BE2C (cell line): ENCODE results near the gene RTN4R. TPM values are rescaled to one million over a fixed set of nuclear protein-coding genes. Genes with fewer than 3 reads are reported as not detected.
"Not testable (repeated sequence)": the region's sequence is repeated elsewhere in the genome, so short reads cannot be mapped to it uniquely, and the experiment has no call there.

ENCODE experiments used
- DNase-seq: peaks from one replicate; pipeline ENCODE4 v3.0.0-alpha.2; 2020
- H3K27me3 ChIP-seq: fragments of 250-450 bp; sonication (Bioruptor Pico); 2 replicates; pipeline ENCODE4 v1.5.1; 2020; ENCODE audit warnings: mild to moderate bottlenecking
- H3K36me3 ChIP-seq: fragments of 250-450 bp; sonication (Bioruptor Pico); 2 replicates; pipeline ENCODE4 v1.5.1; 2020; ENCODE audit warnings: mild to moderate bottlenecking
- H3K4me1 ChIP-seq: fragments of 250-450 bp; sonication (Bioruptor Pico); 2 replicates; pipeline ENCODE4 v1.5.1; 2020
- H3K4me3 ChIP-seq: 2 replicates; pipeline ENCODE4 v1.5.1; 2011; ENCODE audit warnings: low read depth, low read length
- H3K9me3 ChIP-seq: fragments of 250-450 bp; sonication (Bioruptor Pico); 2 replicates; pipeline ENCODE4 v1.5.1; 2020
- polyA plus RNA-seq: library from polyadenylated mRNA; unstranded; fragments of >200 nt; gene quantifications from one replicate; pipeline ENCODE4 v1.2.1, GENCODE V29; 2012; ENCODE audit warnings: low read depth, missing spikeins; ENCODE audit not compliant: insufficient read length, insufficient read depth
- TF ChIP-seq, protein P1 (sequence below): IDR thresholded peaks from 2 replicates; pipeline ENCODE4 v1.5.1; 2012; ENCODE audit warnings: mild to moderate bottlenecking, low read depth, low read length

RTN4R gene
- 68.7 TPM for polyA plus RNA-seq

DNA sequence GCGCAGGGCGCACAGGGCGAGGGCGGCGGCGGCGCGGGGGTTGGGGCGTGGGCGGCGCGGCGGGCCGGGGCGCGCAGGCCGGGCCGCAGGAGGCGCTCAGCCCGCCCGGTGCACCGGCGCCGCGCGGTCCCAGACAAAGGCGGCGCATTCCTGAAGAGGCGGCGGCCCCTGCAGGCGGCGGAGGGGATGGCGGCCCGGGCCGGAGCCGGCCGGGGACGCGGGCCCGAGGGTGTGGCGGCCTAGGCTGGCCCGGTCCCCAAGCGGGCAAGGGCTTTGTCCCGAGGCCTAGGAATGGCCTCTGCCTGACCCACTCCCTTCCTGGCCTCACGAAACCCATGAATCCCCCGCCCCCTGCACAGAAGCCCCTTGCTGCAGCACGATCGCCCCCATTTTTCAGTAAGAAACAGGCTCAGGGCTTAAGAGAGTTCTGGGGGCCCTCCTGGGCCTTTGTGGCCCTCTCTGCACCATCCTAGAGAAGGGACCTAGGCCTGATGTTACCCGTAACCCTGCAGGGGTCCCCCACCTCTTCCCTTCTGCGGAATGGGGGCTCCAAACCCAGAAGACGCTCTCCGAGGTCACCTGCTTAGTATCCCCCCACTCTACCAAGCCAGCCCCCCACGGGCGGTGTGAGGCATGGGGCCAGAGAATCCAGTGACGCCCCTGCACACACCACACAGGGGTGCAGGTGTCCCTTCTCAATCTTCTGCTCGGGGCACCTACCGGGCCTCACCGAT is at the start of gene RTN4R:
Gene RTN4R, minus strand, starts transcription at position 40 of the 734 bp plus-strand sequence. CDS start 226 bp downstream, outside the sequence.
- Histone ChIP-seq H3K36me3 (no peaks in the 10 kb centered on the region), H3K4me3 (peak within 1 kb of the TSS; percentile 49), H3K9me3 (no peaks in the 10 kb centered on the region), H3K4me1 (no peaks in the 10 kb centered on the region), H3K27me3 (no peaks in the 10 kb centered on the region)
- DNase-seq = peak; percentile 81
- TF ChIP-seq, protein P1, sequence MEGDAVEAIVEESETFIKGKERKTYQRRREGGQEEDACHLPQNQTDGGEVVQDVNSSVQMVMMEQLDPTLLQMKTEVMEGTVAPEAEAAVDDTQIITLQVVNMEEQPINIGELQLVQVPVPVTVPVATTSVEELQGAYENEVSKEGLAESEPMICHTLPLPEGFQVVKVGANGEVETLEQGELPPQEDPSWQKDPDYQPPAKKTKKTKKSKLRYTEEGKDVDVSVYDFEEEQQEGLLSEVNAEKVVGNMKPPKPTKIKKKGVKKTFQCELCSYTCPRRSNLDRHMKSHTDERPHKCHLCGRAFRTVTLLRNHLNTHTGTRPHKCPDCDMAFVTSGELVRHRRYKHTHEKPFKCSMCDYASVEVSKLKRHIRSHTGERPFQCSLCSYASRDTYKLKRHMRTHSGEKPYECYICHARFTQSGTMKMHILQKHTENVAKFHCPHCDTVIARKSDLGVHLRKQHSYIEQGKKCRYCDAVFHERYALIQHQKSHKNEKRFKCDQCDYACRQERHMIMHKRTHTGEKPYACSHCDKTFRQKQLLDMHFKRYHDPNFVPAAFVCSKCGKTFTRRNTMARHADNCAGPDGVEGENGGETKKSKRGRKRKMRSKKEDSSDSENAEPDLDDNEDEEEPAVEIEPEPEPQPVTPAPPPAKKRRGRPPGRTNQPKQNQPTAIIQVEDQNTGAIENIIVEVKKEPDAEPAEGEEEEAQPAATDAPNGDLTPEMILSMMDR = peak; percentile 44

DNA sequence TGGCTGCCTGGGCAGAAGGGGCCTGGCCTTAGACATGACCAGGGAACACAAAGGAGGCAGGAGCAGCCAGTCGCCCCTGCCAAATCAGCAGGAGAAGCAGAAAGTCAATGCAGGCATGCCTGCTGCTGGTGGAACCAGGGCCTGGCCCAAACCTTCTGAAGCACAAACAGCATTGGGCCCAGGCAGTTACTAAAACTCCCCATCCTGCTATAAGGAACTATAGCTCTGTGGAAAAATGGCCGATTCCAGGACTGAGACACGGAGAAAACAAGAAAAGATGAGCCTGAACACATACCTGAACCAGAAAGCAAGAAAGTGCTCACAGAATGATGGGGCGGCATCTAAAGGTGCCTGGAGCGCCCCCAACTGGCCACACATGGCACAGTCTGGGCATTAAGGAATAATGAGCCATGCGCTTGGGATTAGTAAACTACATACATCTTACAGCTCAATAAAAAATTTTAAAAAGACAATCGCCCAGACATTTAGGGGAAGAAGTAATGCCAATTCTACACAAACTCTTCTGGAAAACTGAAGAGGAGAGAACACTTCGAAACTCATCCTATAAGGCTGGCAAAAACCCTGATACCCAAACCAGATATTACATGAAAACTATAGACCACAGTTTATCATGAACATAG is 49.4 kb upstream of the RTN4R start:
- not testable (repeated sequence) for H3K4me1 ChIP-seq, H3K27me3 ChIP-seq, DNase-seq, H3K4me3 ChIP-seq, H3K36me3 ChIP-seq, H3K9me3 ChIP-seq
- TF ChIP-seq, protein P1 = peak; percentile 65

DNA sequence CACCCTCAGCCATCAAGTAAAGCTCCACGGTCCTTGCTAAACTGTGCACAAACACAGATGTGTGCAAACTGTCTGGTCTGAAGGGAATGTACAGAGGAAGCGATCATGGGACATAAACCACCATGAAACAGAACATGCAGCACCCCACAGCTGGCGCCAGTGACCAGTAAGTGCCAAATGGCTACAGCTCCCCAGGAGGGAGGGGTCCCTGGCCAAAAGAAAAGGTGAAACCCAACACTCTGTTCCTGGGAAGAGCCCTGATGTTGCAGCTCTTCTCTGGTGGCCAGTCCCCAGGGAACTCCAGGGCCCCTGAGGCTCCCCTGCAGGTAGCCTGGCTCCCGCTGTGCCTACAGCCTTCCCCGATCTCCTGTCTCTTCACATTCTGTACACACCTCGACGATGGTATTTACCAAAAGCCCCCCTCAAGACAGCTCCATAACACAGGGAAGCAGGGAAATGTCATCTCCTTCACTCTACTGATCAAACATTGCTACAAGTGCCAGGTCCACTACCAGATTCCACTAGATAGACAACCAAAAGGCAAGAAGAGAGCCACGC is 48.8 kb upstream of the RTN4R start:
- H3K27me3 ChIP-seq = no peaks in the 10 kb centered on the region
- no peak for DNase-seq
- no peaks in the 10 kb centered on the region for H3K4me1 ChIP-seq
- H3K36me3 ChIP-seq = no peaks in the 10 kb centered on the region; the same call in 1 of the 2 replicates
- TF ChIP-seq, protein P1 = no peak
- no peaks in the 10 kb centered on the region for H3K9me3 ChIP-seq
- no peak overlapping the region for H3K4me3 ChIP-seq

DNA sequence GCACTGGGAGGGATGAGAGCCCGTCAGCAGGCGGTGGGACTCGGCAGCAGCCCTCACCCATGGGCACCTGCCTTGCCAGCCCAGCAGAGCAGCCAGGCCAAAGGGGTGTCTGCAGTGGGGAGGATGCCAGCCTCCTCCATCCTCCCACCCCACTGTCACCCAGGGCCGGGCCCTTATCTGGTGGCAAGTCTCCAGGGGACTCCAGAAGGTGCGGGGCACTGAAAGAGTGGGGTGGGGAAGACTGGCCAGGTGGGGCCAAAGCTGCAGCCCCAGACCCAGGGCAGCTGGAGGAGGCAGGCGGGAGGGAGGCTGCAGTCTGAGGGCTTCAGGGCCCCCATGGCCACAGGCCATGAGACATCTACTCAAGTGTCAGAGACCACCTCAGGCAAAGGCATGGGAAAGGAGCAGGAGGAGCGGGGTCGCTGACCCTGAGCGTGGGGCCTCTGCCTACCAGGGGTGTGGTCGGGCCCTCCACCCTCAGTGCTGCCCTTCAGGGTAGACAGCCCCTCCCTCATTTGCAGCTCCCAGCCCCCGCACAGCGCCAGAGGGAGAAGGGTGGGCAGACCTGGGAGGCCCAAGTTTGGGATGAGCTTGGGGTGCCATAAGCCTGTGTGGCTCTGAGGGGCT is 48.2 kb upstream of the RTN4R start:
- TF ChIP-seq, protein P1 = no peak
- no peaks in the 10 kb centered on the region for H3K9me3 ChIP-seq
- no peak for DNase-seq
- no peaks in the 10 kb centered on the region; the same call in 1 of the 2 replicates for H3K36me3 ChIP-seq
- no peak overlapping the region for H3K4me3 ChIP-seq
- no peaks in the 10 kb centered on the region for H3K27me3 ChIP-seq
- no peaks in the 10 kb centered on the region for H3K4me1 ChIP-seq

DNA sequence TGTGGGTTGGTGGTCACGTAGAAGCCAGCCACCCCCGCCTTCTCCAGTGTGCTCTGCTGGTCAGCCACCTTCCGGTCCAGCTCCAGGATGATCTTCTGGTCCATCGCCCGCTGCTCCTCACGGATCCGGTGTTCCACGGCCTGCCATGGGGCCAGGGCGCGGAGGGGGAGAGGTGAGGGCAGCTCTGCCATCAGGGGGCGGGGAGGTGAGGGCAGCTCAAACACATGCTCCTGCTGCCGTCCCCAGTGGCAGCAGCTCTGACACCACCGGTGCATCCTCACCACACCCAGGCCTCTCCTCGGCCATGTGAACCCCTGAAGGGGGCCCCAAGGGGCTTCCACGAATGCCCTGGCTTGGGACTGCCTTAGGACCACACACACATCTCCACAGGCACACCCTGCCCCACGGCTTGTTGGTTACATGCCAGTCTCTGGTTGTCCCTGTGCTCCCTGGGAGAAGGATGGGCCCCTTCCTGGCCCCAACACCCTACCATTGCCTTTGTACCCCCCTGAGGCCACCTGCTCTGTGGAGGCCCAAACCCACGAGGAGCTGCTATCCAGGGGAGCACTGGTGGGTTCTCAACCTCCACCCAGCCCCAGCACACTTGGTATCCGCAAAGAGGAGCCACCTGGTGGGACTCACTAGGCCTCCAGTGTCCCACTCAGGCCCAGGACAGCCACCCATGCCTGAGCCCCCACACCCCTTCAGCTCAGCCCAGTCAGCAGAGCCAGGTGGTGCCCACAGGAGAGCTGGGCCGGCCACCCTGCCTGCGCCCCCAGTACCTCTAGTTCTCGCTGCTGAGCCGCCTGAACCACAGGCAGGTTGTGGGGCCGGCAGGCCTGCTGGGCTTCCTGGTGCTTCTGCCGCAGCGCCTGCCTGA is 47.5 kb upstream of the RTN4R start:
- Histone ChIP-seq H3K4me1 (no peaks in the 10 kb centered on the region), H3K36me3 (no peaks in the 10 kb centered on the region; the same call in 1 of the 2 replicates), H3K9me3 (no peaks in the 10 kb centered on the region), H3K4me3 (no peak overlapping the region), H3K27me3 (no peaks in the 10 kb centered on the region)
- TF ChIP-seq, protein P1 = no peak
- no peak for DNase-seq

DNA sequence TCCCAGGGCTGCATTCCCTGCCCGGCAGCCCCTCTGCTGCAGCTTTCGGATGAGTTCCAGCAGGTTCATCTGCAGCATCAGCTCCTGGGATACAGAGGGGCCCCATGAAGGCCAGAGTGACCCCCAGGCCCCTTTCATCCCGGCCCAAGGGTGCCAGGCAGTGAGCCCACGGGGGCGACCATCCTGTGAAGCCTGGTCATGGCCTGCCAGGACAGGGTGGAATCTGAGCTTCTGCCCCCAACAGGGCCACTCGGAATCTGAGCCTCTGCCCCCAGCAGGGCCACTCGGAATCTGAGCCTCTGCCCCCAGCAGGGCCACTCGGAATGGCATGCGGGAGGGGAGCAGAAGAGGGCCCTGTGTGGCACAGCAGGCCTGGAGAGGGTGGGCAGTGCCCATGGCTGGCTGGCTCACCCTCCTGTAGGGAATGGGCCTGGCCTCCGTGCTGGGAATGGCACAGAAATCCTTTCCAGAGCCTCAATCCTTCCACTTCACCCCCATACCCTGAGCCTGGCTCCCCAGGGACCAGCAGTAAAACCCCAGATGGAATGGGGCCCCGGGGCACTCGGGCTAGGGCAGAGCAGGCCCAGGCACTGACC is 46.7 kb upstream of the RTN4R start:
- H3K9me3 ChIP-seq, DNase-seq, H3K4me1 ChIP-seq, H3K36me3 ChIP-seq, H3K4me3 ChIP-seq, H3K27me3 ChIP-seq: not testable (repeated sequence)

DNA sequence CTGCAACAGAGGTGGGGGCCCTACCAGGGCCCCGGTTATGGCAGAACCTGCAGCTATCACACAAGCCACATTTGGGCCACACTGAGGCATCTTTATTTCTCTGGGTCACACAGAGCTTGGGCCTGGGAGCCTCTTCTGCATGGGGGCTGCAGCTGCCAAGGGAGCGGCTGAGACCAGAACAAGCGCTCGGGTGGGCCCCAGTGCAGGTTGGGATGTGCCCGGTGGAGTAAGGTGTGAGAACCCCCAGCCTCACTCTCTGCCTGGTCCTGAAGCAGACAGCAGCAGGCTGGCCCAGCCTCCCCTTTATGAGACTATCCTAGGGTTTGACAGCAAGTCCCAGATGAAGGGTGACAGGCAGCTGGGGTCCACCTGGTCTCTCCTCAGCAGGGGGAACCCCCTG is 46.1 kb upstream of the RTN4R start:
- H3K27me3 ChIP-seq, H3K9me3 ChIP-seq, H3K4me1 ChIP-seq, DNase-seq, H3K36me3 ChIP-seq, H3K4me3 ChIP-seq: not testable (repeated sequence)

DNA sequence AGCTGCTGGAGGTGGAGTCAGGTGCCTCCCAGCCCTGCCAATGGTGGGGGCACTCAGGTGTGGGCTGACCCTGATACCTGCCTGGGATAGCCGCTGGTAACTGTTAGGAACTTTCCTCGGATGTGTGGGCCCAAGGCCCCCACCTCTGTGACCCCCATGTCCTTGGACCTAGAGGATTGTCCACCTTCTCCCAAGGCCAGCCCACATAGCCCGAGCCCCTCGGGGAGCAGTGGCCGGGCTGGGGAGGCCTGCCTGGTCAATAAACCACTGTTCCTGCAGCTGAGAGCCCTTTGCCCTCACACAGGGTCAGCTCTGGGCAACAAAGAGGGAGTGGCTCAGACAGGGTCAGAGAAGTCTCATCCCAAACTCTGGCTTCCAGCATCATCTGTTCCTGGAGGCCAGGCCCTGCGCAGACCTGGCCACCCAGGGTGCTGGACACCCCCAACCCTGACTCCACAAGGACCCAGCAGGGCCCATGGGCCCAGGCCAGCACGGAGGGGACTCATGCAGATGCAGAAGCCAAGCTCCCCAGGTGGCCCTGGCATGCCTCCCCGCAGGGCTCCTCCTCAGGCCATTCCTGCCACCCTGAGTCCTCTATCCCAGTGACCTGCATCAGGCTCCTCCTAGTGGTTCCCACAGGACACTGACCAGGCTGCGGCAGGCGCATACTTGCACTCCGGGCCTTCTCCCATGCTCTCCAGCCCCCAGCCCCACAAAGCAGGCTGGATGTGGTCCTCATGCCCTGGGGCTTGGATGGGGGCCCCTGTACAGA is 45.4 kb upstream of the RTN4R start:
- not testable (repeated sequence) for H3K4me1 ChIP-seq, H3K9me3 ChIP-seq, H3K36me3 ChIP-seq, H3K4me3 ChIP-seq, H3K27me3 ChIP-seq
- DNase-seq = peak; percentile 48
